H9 (cell line): ENCODE results near the gene CALM1. TPM values are rescaled to one million over a fixed set of nuclear protein-coding genes. Genes with fewer than 3 reads are reported as not detected.

Experiments used
- DNase-seq: peaks from one replicate; pipeline ENCODE4 v3.0.0-alpha.2; 2017
- H2AFZ ChIP-seq: one replicate; pipeline ENCODE4 v1.6.1; 2013; ENCODE audit warnings: mild to moderate bottlenecking, low read length, control low read depth, moderate library complexity
- H2AK5ac ChIP-seq: 2 replicates; pipeline ENCODE4 v1.6.1; 2013; ENCODE audit warnings: low read length, control low read depth, mixed read lengths; ENCODE audit not compliant: insufficient read length
- H2BK120ac ChIP-seq: one replicate; pipeline ENCODE4 v1.6.1; 2013; ENCODE audit warnings: low read depth, mild to moderate bottlenecking, low read length, control low read depth, inconsistent platforms; ENCODE audit not compliant: poor library complexity, severe bottlenecking
- H2BK12ac ChIP-seq: 2 replicates; pipeline ENCODE4 v1.6.1; 2013; ENCODE audit warnings: low read length, control low read depth, mixed read lengths, low read depth; ENCODE audit not compliant: insufficient read length
- H2BK15ac ChIP-seq: 2 replicates; pipeline ENCODE4 v1.6.1; 2013; ENCODE audit warnings: low read depth, low read length, control low read depth
- H2BK20ac ChIP-seq: one replicate; pipeline ENCODE4 v1.6.1; 2013; ENCODE audit warnings: low read depth, mild to moderate bottlenecking, low read length, control low read depth, inconsistent platforms; ENCODE audit not compliant: poor library complexity, severe bottlenecking
- H2BK5ac ChIP-seq: 2 replicates; pipeline ENCODE4 v1.6.1; 2013; ENCODE audit warnings: low read length, control low read depth, mixed read lengths; ENCODE audit not compliant: insufficient read length
- H3K14ac ChIP-seq: 2 replicates; pipeline ENCODE4 v1.6.1; 2013; ENCODE audit warnings: low read length, control low read depth; ENCODE audit not compliant: insufficient read depth
- H3K18ac ChIP-seq: 2 replicates; pipeline ENCODE4 v1.6.1; 2013; ENCODE audit warnings: low read depth, mild to moderate bottlenecking, mixed read lengths, low read length, control low read depth; ENCODE audit not compliant: insufficient read length
- H3K23ac ChIP-seq: 2 replicates; pipeline ENCODE4 v1.6.1; 2013; ENCODE audit warnings: low read length, control low read depth, mixed read lengths, low read depth; ENCODE audit not compliant: insufficient read length
- H3K23me2 ChIP-seq: 2 replicates; pipeline ENCODE4 v1.6.1; 2013; ENCODE audit warnings: low read depth, mild to moderate bottlenecking, mixed read lengths, low read length, control low read depth; ENCODE audit not compliant: insufficient read length, poor library complexity, severe bottlenecking
- H3K27ac ChIP-seq: 2 replicates; pipeline ENCODE4 v1.5.1; 2013; ENCODE audit warnings: low read length, control low read depth, mixed read lengths, low read depth; ENCODE audit not compliant: insufficient read length
- H3K27me3 ChIP-seq: 2 replicates; pipeline ENCODE4 v1.6.1; 2013; ENCODE audit warnings: low read length, control low read depth, inconsistent platforms; ENCODE audit not compliant: insufficient read depth
- H3K4ac ChIP-seq: 2 replicates; pipeline ENCODE4 v1.6.1; 2013; ENCODE audit warnings: low read depth, mild to moderate bottlenecking, control low read depth, inconsistent platforms, low read length, moderate library complexity
- H3K4me1 ChIP-seq: 2 replicates; pipeline ENCODE4 v1.6.1; 2013; ENCODE audit warnings: low read length, control low read depth, inconsistent platforms; ENCODE audit not compliant: insufficient read depth
- H3K4me2 ChIP-seq: 2 replicates; pipeline ENCODE4 v1.6.1; 2013; ENCODE audit warnings: low read length, control low read depth, mixed read lengths; ENCODE audit not compliant: insufficient read length, insufficient read depth
- H3K56ac ChIP-seq: 2 replicates; pipeline ENCODE4 v1.6.1; 2013; ENCODE audit warnings: low read depth, mild to moderate bottlenecking, mixed read lengths, low read length, control low read depth; ENCODE audit not compliant: insufficient read length
- H3K79me1 ChIP-seq: 2 replicates; pipeline ENCODE4 v1.6.1; 2013; ENCODE audit warnings: low read depth, mild to moderate bottlenecking, moderate library complexity, low read length, control low read depth, inconsistent platforms; ENCODE audit not compliant: insufficient read depth, poor library complexity, severe bottlenecking
- H3K79me2 ChIP-seq: 2 replicates; pipeline ENCODE4 v1.6.1; 2013; ENCODE audit warnings: low read length, control low read depth, inconsistent platforms; ENCODE audit not compliant: insufficient read depth
- H3K9ac ChIP-seq: 2 replicates; pipeline ENCODE4 v1.6.1; 2013; ENCODE audit warnings: low read length, control low read depth, mixed read lengths; ENCODE audit not compliant: insufficient read length; ENCODE audit errors: extremely low read depth
- H3K9me3 ChIP-seq: one replicate; pipeline ENCODE4 v1.6.1; 2013; ENCODE audit warnings: low read depth, low read length, inconsistent platforms; ENCODE audit not compliant: control insufficient read depth
- H3T11ph ChIP-seq: one replicate; pipeline ENCODE4 v1.6.1; 2013; ENCODE audit warnings: mild to moderate bottlenecking, low read length, control low read depth, inconsistent platforms
- H4K20me1 ChIP-seq: one replicate; pipeline ENCODE4 v1.6.1; 2013; ENCODE audit not compliant: control insufficient read depth, insufficient read length, insufficient read depth
- H4K5ac ChIP-seq: 2 replicates; pipeline ENCODE4 v1.6.1; 2013; ENCODE audit warnings: low read depth, mild to moderate bottlenecking, mixed read lengths, low read length, control low read depth; ENCODE audit not compliant: insufficient read length
- H4K8ac ChIP-seq: replicated peaks from 2 replicates; pipeline ENCODE4 v1.6.1; 2013; ENCODE audit warnings: low read length, control low read depth, mixed read lengths, low read depth; ENCODE audit not compliant: insufficient read length
- H4K91ac ChIP-seq: 2 replicates; pipeline ENCODE4 v1.6.1; 2013; ENCODE audit warnings: low read depth, mild to moderate bottlenecking, moderate library complexity, mixed read lengths, low read length, control low read depth; ENCODE audit not compliant: insufficient read length
- H3K27ac Mint-ChIP-seq, 3 experiments: 2 replicates in 2 of 3; 3 replicates in 1 of 3; pipeline ENCODE4 v1.8.0; 2020 to 2021; ENCODE audit warnings: mixed read lengths in 3 of 3, mild to moderate bottlenecking in 1 of 3, moderate library complexity in 1 of 3
- H3K27me3 Mint-ChIP-seq: 2 replicates; pipeline ENCODE4 v1.8.0; 2021; ENCODE audit warnings: low read depth, mild to moderate bottlenecking, moderate library complexity, mixed read lengths
- H3K36me3 Mint-ChIP-seq, 3 experiments: 2 replicates in 2 of 3; 3 replicates in 1 of 3; pipeline ENCODE4 v1.8.0; 2020 to 2021; ENCODE audit warnings: low read depth in 3 of 3, mixed read lengths in 3 of 3; ENCODE audit not compliant: insufficient read depth in 1 of 3
- H3K4me1 Mint-ChIP-seq, 2 experiments: 2 replicates each; pipeline ENCODE4 v1.8.0; 2020; ENCODE audit warnings: mixed read lengths in 2 of 2
- H3K4me3 Mint-ChIP-seq, 2 experiments: 2 replicates in 1 of 2; 3 replicates in 1 of 2; pipeline ENCODE4 v1.8.0; 2020 to 2021; ENCODE audit warnings: mild to moderate bottlenecking in 2 of 2, mixed read lengths in 2 of 2, moderate library complexity in 1 of 2
- H3K9me3 Mint-ChIP-seq, 2 experiments: 2 replicates in 1 of 2; 3 replicates in 1 of 2; pipeline ENCODE4 v1.8.0; 2020; ENCODE audit warnings: mild to moderate bottlenecking in 2 of 2, mixed read lengths in 2 of 2, moderate library complexity in 1 of 2
- WGBS: extraction: QIAGEN DNeasy Blood & Tissue Kit; methylation state at CpG from one replicate; pipeline ENCODE4 v1.1.7; 2013; ENCODE audit warnings: missing lambda C conversion rate, low lambda C conversion rate, mixed read lengths; ENCODE audit not compliant: insufficient read length; ENCODE audit errors: extremely low coverage; 5-methylcytosine and 5-hydroxymethylcytosine counted together
- total RNA-seq: library from RNA; stranded (reverse); gene quantifications from 2 replicates; pipeline ENCODE4 v1.2.1, GENCODE V29; 2021
- TF ChIP-seq, protein P1 (sequence below): fragments of 200-600 bp; sonication (generic); conservative IDR thresholded peaks from 3 replicates; pipeline ENCODE4 v1.8.0; 2021; ENCODE audit warnings: antibody characterized with exemption, mild to moderate bottlenecking

Gene CALM1
- total RNA-seq, 1 experiment from 2014 or later: 354 TPM

DNA sequence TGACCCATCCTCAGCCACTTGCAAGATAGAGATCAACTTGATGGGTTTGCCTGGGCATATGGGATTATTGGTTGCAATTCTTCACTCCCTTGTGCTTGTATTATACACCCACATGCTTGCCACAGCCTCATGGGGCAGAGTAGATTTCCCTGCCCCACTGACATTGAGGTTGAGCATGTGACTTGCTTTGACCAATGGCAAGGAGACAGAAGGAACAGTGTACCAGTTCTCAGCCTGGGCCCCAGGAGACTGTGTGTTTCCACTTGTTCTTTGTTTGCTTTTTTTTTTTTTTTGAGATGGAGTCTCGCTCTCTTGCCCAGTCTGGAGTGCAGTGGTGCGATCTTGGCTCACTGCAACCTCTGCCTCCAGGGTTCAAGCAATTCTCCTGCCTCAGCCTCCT is 31.8 kb downstream of the CALM1 start:
- H2AFZ ChIP-seq: no peak overlapping the region
- H3K79me1 ChIP-seq: no peaks in the 10 kb centered on the region
- H2BK15ac ChIP-seq: no peak overlapping the region
- no peak overlapping the region for H2AK5ac ChIP-seq
- H3K9me3 Mint-ChIP-seq: no peaks in the 10 kb centered on the region; a peak in 1 of 5 replicates
- H3K4me1 ChIP-seq: no peaks in the 10 kb centered on the region
- no peak overlapping the region for H2BK120ac ChIP-seq
- TF ChIP-seq, protein P1, sequence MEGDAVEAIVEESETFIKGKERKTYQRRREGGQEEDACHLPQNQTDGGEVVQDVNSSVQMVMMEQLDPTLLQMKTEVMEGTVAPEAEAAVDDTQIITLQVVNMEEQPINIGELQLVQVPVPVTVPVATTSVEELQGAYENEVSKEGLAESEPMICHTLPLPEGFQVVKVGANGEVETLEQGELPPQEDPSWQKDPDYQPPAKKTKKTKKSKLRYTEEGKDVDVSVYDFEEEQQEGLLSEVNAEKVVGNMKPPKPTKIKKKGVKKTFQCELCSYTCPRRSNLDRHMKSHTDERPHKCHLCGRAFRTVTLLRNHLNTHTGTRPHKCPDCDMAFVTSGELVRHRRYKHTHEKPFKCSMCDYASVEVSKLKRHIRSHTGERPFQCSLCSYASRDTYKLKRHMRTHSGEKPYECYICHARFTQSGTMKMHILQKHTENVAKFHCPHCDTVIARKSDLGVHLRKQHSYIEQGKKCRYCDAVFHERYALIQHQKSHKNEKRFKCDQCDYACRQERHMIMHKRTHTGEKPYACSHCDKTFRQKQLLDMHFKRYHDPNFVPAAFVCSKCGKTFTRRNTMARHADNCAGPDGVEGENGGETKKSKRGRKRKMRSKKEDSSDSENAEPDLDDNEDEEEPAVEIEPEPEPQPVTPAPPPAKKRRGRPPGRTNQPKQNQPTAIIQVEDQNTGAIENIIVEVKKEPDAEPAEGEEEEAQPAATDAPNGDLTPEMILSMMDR: no peak
- H3K18ac ChIP-seq: no peak overlapping the region
- no peak overlapping the region for H3K14ac ChIP-seq
- H3T11ph ChIP-seq: no peak overlapping the region
- WGBS: no CpG with 5 or more reads among the region's 2 CpGs
- H3K23ac ChIP-seq: no peak overlapping the region
- no peak overlapping the region for H2BK5ac ChIP-seq
- H3K9ac ChIP-seq: no peak overlapping the region
- H3K4me2 ChIP-seq: no peak overlapping the region
- H3K27me3 ChIP-seq: no peaks in the 10 kb centered on the region
- H2BK12ac ChIP-seq: no peak overlapping the region
- no peak overlapping the region for H3K56ac ChIP-seq
- no peak overlapping the region for H4K5ac ChIP-seq
- H3K23me2 ChIP-seq: no peaks in the 10 kb centered on the region
- no peak overlapping the region for H3K4me3 Mint-ChIP-seq
- DNase-seq: no peak
- H3K27me3 Mint-ChIP-seq: no peaks in the 10 kb centered on the region; the same call in none of the 2 replicates
- no peak overlapping the region for H3K4ac ChIP-seq
- no peak overlapping the region for H3K27ac Mint-ChIP-seq
- H3K79me2 ChIP-seq: no peaks in the 10 kb centered on the region
- no peak overlapping the region for H4K8ac ChIP-seq
- H2BK20ac ChIP-seq: no peak overlapping the region
- no peaks in the 10 kb centered on the region for H4K20me1 ChIP-seq
- H3K4me1 Mint-ChIP-seq: peaks cover 19 to 20% of the 10 kb centered on the region in 2 experiments
- H3K36me3 Mint-ChIP-seq: no peaks in the 10 kb centered on the region
- H4K91ac ChIP-seq: no peak overlapping the region
- no peaks in the 10 kb centered on the region for H3K9me3 ChIP-seq
- no peak overlapping the region for H3K27ac ChIP-seq
